CD4-positive, alpha-beta T cell treated with Interferon alpha-2 for 1 hour (primary cell): Measurements from ENCODE around the gene CAMK2D.

Source experiments
- DNase-seq, 2 donors: peaks; one replicate each; pipeline ENCODE4 v3.0.0-alpha.2; 2020 to 2022

The CAMK2D gene

DNA sequence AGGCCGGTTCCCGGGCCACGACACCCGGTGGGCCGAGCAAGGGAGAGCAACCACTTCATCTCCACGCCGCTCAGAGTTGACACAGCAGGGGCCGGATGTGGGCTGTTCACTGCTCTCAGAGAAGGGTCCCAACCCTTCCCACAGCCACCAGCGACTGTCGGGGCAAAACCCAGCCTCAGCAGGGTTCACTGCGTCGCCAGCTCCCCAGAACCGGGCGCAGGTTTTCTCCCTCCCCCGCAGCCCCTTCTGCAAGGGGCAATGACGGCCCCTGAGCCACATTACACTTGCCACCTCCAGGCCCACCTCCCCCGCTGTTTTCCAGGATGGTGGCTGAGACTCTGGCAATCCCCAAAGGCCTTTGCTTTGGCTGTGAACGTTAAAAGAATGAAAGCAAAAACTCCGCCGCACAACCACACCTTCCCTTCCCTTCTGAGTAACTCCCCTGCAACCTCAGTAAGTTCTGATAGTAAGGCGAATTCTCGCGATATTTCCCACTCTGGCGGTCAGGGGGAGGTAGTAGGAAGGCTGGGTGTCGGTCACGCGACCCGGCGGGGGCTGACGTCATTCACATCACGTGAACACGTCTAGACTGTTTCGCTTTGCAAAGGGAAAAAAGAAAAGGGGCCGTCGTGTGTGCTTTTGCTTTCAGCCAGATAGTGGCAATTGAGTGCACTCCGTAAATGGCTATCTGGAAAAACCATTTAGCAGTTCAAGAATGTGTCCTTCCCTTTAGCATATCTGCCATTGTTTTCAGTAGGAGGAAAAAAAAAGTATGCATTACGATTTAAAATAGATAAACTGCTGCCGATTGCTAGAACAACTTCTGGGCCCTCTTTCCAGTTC lies 869 bp upstream of the CAMK2D start:
- DNase-seq: peak; percentile 99

DNA sequence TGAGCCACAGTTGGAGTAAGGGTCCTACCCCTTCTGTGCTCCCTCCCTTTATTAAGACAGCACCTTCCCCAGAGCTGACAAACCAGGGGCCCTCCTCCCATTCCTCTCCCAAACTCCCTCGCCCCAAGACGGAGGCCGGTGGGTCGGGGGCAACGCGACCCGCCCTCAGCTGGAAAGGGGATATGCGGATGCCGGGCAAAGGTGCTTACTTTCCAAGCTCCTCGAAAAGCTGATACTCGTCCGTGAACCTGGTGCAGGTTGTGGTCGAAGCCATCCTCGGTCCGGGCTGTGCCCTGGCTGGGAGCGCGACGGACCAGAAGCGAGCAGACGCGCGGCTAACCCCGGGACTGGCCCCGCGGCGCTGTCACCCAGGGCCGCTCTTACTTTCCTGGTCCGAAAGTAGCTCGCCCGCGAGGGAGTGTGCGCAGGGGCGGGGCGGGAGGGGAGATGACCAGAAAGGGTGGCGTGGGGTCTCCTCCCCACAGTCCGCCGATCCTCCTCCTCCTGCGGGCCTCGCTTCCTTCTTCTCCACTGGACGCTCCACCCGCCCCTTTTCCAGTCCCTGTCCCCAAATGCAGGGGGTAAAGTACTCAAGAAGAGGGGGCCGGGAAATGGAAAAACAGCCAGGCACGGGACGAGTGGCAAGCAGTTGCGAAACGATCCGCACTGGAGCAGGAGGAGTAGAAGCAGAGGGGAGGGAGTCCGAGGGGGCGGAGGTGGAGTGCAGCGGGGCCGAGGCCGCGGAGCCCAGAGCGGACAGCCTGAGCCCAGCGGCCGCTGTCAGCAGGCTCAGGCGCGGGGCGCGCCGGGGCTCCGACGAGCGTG lies 531 bp downstream of the CAMK2D start:
- DNase-seq: peak; percentile 42 to 49

DNA sequence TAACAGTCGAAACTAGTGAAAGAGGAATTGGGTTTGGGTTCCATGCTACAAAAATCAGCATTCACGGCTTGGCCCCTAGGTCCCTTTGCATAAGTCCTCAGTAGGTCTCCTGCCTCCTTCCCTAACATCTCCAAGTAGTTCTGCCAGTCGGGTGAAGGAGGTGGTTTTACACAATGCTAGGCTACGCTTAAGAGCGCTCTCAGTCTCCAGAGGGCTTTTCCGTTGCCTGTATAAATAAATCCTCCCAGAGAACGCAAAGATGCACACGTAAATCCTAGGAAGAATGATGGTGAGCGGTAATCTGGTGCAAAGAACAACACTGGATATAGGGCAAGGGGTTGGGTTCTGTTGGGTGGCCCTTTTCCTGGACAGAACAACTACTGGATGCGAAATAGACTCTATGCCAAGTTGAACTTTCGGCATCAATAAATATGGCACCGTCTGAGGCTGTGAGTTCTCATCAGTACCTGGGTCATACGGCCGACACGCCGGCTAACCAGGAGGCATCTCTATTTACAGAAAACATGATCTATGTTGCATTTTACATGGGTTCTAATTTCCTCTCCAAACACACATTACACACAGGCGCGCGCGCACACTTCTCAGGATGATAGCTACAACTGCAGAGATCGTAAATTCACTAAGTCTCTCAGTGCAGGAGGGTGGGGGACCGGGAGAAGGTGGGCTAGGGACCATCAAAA lies 1.3 kb downstream of the CAMK2D start:
- peak; percentile 11 to 47 for DNase-seq

DNA sequence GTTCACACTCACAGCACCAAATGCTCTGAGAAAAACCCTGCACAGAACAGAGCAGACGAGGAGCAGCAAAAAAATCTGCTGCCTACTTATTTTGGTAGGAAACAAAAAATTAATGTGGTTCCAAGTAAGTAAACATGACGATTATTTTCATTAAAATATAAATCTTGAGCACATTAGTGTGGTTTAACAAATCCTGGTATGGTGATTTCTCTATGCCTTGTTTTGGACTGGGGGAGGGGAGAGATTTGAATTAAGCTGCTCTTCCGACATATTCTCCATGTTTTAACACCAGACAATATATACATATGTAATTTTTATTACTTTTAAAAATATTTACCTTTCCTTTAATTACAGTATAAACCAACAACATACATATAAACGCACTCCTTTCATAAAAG lies 1.8 kb downstream of the CAMK2D start:
- DNase-seq: peak in 1 of 2 donors; percentile 16

DNA sequence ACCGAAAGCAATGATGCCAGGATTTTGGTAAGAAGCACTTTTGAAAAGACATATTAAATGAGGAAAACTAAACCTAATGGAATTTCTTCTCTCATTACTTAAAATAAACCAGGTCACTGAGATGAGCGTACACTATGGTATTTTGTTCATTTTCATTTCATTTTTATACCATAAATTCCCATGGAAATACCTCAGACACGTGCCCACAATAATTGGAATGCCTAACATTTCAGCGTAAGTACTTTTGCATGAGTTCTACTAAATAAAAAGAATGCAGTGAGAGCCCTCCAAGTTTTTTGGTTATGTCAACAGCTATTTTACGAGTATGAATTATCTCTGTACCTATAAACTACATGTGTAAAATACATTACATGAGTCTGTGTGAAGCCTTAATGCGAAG lies 3.2 kb downstream of the CAMK2D start:
- DNase-seq: no peak

DNA sequence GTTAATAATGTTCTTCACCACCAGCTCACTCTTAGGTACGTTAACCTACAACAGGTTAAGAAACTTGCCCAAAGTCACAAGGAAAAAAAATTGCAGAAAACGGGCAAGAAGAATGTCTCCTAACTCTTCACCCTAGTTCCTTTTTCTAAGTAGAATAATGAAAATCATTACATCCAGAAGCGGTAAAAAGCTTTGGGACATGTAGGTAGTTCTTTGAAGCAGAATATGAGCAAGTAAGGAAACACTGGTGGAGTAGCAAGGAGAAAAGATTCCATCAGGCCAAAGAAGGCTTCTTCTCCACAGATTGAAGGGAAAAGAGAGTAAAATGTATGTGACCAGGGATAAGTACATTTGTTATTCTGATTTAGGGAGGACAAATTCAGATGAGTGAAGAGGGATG lies 4.1 kb downstream of the CAMK2D start:
- no peak for DNase-seq

DNA sequence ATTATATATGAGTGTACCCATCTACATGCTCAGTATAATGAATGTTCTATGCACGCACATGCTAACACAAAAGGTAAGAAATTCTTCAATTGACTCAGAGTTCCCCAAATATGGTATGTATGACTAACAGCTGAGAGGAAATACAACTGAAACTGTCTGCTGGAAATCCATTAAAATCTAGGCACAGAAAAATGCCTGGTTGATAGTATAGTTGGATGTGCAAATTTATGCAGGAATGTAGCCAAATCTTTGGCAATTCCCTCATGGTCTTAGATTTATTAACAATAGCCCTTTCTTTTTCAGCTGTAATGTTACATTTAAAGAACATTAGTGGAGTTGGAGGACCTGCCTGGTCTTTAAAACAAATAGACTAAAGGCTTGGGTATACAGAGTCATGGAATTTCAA lies 5.5 kb downstream of the CAMK2D start:
- DNase-seq: peak in 1 of 2 donors; percentile 30

DNA sequence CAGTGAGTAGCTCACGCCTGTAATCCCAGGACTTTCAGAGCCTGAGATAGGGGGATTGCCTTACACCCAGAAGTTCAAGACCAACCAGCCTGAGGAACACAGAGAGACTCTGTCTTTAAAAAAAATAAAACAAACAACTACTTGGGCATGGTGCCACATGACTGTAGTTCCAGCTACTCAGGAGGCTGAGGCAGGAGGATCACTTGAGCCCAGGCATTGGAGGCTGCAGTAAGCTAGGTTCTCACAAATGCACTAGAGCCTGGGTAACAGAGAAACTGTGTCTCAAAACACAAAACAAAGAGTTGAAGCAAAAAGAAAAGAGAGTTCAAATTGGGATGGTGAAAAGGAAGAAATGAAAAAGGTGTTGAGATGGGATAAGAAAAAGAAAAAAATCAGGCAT lies 10.8 kb downstream of the CAMK2D start:
- no peak for DNase-seq

DNA sequence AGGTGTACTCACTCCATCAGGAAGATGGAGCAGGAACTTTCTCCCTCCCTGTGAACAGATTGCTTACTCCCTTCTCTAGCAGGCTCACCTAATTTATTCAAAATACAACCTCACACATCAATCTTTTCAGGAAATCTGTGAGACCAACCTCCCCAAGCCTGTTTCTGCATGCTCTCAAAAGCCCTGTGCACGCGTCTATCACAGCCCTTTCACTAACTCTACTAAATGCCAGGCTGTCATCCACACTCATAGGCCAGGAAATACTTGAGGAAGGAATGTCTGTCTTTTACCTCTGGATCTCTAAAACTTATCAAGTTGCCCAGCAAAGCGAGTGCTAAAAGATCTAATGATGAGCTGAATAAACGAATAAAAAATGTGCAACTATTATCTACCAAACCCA lies 11.2 kb downstream of the CAMK2D start:
- no peak for DNase-seq

DNA sequence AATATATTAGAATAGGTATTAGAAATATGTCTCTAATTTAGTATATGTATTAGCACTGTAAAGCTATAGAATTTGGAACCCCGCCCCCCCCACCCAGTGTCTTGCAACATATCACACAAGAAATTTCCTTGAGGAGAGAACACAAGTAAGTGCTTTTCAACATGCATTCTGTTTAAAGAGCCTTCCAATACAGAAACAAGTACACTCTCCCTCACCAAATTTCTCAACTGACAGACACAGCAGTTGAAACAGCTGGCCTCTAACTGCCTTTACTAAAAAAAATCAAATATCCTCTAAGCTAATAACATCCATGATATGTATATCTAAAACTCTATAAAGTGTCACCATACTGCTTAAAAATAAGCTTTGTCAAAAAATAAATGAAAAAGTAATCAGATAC lies 12.4 kb downstream of the CAMK2D start:
- no peak for DNase-seq

DNA sequence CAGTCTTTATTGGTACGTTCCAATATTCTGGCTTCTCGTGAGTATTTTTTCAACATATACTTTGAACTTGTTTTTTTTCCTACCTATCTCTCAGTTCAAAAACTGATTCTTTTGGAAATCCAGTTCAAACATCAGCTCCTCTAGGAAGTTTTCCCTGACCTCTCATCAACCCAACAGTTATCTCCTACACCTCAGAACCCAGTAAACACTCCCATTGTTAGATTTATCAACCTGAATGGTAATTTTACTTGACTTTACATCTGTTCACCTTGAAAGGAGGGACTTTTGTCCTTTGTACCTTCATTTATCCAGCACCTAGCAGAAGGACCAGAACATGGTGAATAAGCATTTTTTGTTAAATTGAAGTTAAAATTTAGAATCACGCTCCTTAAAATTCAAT lies 13.6 kb downstream of the CAMK2D start:
- no peak for DNase-seq

DNA sequence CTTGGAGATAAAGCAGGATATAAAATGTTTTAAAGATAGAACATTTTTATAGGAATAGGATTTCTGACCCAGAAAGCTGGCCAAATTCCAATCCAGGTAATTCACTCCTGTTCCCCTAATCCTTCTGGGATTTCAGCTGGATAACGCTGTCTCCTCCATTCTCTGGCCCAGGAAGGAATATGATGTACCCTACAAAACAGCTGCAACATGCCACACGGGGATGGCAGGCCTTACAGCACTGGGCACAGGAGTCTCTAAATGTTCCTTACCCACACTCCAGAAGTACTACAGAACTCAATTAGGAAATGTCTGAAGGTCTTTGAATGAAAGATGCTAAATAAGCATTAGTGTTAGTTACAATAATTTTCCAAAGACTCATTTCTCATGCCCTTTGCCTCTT lies 15.8 kb downstream of the CAMK2D start:
- no peak for DNase-seq

DNA sequence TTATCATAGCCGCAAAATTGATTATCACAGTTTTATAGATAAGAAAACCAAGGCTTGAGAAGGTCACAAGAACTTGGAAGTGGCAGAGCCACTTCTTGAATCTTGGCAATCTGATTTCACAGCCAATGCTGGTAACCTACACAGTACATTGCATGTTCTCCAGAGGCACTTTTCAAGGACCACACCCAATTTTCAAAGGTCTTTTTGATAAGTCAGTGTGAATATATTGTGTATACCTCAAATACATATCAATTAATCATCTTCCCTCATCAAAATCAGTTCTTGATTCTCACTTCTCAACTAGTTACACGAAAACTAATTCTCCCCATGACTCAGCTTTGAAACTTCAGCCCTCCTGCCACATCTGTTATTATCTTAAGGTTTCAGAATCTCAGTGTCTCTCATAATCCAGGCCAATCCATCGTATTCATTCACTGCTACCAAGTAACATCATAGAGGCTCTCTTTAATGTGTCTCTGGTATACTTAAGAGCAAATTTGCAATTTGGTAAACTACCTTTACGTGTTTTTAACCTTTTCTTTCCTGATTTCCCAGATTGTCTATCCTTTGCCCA lies 16.8 kb downstream of the CAMK2D start:
- DNase-seq: no peak

DNA sequence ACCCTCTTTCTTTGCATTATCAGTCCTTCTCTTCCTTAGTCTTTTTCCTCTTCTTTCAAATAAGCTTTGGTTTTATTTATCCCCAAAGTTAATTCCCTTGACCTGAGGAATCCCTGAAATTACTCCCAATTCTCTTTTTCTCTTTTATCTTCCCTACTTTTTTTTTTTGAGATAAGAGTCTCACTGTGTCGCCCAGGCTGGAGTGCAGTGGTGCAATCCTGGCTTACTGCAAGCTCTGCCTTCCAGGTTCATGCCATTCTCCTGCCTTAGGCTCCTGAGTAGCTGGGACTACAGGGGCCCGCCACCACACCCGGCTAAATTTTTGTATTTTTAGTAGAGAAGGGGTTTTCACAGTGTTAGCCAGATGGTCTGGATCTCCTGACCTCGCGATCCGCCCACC lies 17.8 kb downstream of the CAMK2D start:
- DNase-seq: no peak

DNA sequence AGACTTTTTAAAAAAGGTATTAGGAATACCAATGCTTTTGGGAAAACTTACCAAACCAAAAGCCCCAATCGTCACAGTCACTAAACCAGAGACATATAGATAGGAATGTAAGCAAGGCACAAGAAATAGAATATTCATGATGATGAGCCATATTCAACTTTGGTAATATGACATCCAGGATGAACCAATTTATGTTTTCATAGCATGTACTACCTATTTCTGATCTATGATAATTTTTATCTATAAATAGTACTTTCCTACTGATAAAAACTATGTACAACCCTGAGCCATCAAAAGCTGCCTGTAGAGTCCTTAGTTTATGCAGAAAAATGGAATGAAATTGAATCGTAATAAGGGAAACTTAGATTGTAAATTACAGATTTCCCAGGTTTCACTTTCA lies 18.9 kb downstream of the CAMK2D start:
- no peak for DNase-seq

DNA sequence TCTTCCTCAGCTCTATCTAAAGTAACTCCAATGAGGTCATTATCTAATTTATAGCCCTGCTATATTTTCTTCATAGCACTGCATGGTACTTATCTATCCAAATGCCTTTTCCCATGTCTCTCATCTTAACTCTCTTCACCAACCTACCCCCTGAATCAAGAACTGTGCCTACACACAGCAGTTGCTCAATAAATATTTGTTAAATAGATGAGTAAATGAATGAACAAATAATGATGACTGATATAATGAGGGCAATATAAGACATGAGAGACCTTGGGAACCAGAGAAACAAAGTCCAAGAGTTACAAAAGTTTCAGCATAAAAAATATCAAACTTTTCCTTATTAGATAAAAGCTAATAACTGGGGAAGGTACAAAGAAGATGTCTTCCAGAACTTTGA lies 19.6 kb downstream of the CAMK2D start:
- DNase-seq: no peak

DNA sequence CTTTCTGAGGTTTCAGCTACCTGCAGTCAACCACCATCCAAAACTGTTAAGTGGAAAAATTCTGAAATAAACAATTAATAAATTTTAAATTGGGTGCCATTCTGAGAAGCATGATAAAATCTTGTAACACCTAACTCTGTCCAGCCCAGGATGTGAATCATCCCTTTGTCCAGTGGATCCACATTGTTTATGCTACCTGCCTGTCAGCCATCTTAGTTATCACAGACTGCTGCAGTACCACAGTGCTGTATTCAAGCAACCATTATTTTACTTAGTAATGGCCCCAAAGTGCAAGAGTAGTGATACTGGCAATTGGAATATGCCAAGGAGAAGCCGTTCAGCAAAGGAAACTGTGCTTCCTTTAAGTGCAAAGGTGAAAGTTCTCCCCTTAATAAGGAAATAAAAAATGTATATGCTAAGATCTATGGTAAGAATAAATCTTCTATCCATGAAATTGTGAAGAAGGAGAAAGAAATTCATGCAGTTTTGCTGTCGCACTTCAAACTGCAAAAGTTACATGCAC lies 20.6 kb downstream of the CAMK2D start:
- DNase-seq: no peak

DNA sequence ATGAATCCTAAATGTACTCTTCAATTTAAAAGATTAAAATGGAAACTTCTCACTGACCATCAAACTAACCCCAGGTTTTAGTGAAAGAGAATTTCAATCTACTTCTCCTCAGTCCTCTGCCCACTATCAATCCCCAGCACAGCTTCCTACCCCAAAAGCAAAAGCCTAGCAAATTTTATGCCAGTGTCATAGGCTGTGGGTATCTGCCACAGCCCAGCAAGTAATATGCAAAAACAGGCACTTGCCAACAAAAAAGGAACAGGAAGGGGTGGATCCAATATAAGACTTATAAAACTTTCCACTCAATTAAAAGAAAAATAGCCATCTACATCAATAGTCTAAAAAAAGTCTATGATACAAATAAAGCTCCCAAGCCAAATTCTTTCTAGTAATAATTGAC lies 22.3 kb downstream of the CAMK2D start:
- DNase-seq: no peak

DNA sequence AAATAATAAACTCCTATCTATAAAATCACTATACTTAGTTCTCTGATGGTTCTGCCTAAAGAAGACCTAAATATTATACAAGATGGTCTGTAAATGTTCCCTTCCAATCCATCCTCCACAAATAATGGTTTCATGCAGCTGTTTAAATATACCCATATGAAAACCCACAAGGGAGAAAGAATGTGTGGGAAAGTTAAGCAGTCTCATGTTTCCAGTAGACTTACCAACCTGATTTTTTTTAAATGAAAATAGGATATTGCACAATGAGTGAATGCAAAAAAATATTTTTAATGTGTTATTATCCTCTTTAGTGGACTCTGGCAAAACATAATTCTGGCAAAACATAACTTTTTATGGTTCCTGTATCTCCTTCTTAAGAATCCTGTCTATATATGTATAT lies 23.3 kb downstream of the CAMK2D start:
- DNase-seq: no peak

DNA sequence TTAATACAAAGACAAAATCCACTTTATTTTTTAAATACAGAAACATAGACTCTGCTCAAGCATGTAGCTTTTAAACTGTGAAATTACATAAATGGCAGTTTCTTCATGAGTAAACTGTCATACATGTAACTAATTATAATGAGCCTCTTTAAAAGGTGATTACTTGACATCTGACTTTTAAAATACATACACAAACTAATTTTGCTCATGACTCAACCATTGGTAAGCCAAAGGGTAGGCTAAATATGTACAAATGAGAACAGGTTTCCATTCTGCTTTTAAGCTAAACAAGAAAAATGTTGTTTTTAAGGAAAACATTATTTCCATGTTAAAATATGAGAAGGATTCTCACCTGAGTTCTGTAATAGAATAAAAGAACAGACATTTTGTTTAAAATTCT lies 27.9 kb downstream of the CAMK2D start:
- no peak for DNase-seq

DNA sequence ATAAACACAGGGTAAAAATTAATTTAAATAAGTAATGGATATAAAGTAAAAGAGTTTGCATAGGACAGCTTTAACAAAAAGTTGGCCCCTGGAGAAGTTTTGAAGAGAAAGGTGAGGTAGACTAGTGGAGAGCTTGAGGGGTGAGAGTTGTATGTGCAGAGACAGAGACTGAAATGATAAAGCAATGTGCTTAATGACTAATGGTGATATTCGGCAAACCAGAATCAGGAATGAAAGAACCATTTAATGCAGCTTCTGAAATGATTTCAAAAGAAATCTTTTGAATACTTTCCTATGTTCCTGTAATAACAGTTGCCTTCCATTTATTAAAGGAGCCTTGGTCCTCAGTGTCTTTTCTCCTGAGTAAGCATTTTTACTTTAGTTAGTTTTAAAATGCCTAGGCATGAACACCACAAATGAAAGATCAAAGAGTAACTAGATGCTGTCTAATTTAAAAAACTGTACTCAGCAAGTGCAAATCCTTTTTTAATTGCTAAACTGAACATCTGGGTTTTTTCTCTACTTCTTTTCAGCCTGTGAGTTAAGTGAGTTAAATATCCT lies 28.5 kb downstream of the CAMK2D start:
- DNase-seq: no peak

DNA sequence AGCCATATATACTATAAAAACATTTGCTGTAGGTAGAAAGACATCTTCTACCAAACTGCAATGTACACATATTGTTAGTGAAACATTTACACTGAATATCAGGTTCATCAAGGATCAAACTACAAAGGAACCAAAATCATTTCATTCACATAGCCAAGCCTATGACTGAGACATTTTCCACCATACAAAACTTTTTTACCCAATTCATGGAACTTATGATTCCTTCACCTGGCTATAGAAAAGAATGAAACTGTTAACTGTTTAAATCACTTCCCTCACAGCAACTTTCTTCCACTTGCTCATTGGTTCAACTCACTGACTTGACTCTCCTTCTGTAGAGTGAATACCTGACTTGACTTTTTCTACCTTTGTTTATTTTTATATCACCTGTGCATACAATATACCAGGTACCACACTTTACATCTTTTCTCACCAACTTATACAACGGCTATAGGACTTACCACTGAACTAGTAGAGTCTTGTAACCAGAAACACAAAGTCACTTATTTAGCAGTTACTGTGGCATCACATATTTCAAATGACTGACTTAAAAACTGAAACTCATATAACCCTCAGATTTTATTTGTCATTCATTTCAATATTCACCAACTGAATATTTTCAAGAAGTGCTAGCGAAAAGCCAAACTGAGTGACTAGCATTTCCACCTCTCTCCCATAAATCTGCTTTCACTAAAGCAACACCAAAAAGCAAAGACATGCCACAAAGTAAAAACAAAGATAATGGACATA lies 30.9 kb downstream of the CAMK2D start:
- DNase-seq: no peak
